ENCODE results near the gene CDC37L1.

The CDC37L1 gene

GRCh38 chr9:4690144-4690543 lies 10.8 kb downstream of the CDC37L1 start:
- TF ChIP-seq CTCF (IDR thresholded peaks at IDR 0.05; ENCODE audit: insufficient read depth, low read depth, low read length, missing control alignments) = no peak
- peak; percentile 56 for DNase-seq (ENCODE audit: low read depth)
- H3K4me3 ChIP-seq (ENCODE audit: low read depth, low read length) = no peak overlapping the region

GRCh38 chr9:4691795-4692194 lies 12.4 kb downstream of the CDC37L1 start:
- no peak overlapping the region for H3K4me3 ChIP-seq (ENCODE audit: low read depth, low read length)
- no peak for DNase-seq (ENCODE audit: low read depth)
- no peak for TF ChIP-seq CTCF (IDR thresholded peaks at IDR 0.05; ENCODE audit: insufficient read depth, low read depth, low read length, missing control alignments)

GRCh38 chr9:4700091-4700490 lies 20.7 kb downstream of the CDC37L1 start:
- DNase-seq (ENCODE audit: low read depth) = no peak
- no peak for TF ChIP-seq CTCF (IDR thresholded peaks at IDR 0.05; ENCODE audit: insufficient read depth, low read depth, low read length, missing control alignments)
- H3K4me3 ChIP-seq (ENCODE audit: low read depth, low read length) = no peak overlapping the region

- TF ChIP-seq CTCF (IDR thresholded peaks at IDR 0.05; ENCODE audit: insufficient read depth, low read depth, low read length, missing control alignments) = no peak
- H3K4me3 ChIP-seq (ENCODE audit: low read depth, low read length) = no peak overlapping the region
- DNase-seq (ENCODE audit: low read depth) = no peak
These were observed 21.6 kb downstream of the CDC37L1 start for GRCh38 chr9:4700932-4701331.

- DNase-seq (ENCODE audit: low read depth) = no peak
- TF ChIP-seq CTCF (IDR thresholded peaks at IDR 0.05; ENCODE audit: insufficient read depth, low read depth, low read length, missing control alignments) = no peak
- no peak overlapping the region for H3K4me3 ChIP-seq (ENCODE audit: low read depth, low read length)
These were observed 22.2 kb downstream of the CDC37L1 start for GRCh38 chr9:4701526-4701925.

- TF ChIP-seq CTCF (IDR thresholded peaks at IDR 0.05; ENCODE audit: insufficient read depth, low read depth, low read length, missing control alignments) = no peak
- H3K4me3 ChIP-seq (ENCODE audit: low read depth, low read length) = no peak overlapping the region
- DNase-seq (ENCODE audit: low read depth) = no peak
These were observed 24.8 kb downstream of the CDC37L1 start for GRCh38 chr9:4704129-4704528.

- H3K4me3 ChIP-seq (ENCODE audit: low read depth, low read length) = no peak overlapping the region
- no peak for DNase-seq (ENCODE audit: low read depth)
- no peak for TF ChIP-seq CTCF (IDR thresholded peaks at IDR 0.05; ENCODE audit: insufficient read depth, low read depth, low read length, missing control alignments)
These were observed 26.7 kb downstream of the CDC37L1 start for GRCh38 chr9:4706021-4706420.
